SK-N-SH treated with all-trans-retinoic acid at 6 μM for 48 hours (cell line): Measurements from ENCODE around the gene MCM9.
A peak's percentile ranks its signal among the peaks of the same experiment; 100 is the strongest.

ENCODE experiments used
- ATAC-seq: fragments of 200-7000 bp; cut with Tn5 transposase; 3 replicates; pipeline ENCODE4 v1.9.1; 2020; ENCODE audit warnings: mild to moderate bottlenecking, moderate library complexity
- ARNTL ChIP-seq: fragments of 450-650 bp; formaldehyde crosslinking; IDR thresholded peaks from 2 replicates; pipeline ENCODE4 v1.5.0; 2020; ENCODE audit warnings: low read depth, mild to moderate bottlenecking, moderate library complexity, borderline replicate concordance
- BACH2 ChIP-seq: fragments of 250-450 bp; sonication (Bioruptor Pico); IDR thresholded peaks from 2 replicates; pipeline ENCODE4 v1.9.0; 2021; ENCODE audit warnings: mild to moderate bottlenecking, borderline replicate concordance
- CREB5 ChIP-seq: fragments of 250-450 bp; sonication (Bioruptor Pico); IDR thresholded peaks from 2 replicates; pipeline ENCODE4 v1.5.1; 2020; ENCODE audit warnings: low read depth, mild to moderate bottlenecking, moderate library complexity
- CSDC2 ChIP-seq: fragments of 250-450 bp; sonication (Bioruptor Pico); IDR thresholded peaks from 2 replicates; pipeline ENCODE4 v1.5.0; 2020; ENCODE audit warnings: mild to moderate bottlenecking, moderate library complexity
- CSRNP3 ChIP-seq: fragments of 250-450 bp; sonication (Bioruptor Pico); IDR thresholded peaks from 2 replicates; pipeline ENCODE4 v1.5.1; 2021; ENCODE audit warnings: mild to moderate bottlenecking, moderate library complexity
- ESRRG ChIP-seq: fragments of 250-450 bp; sonication (Bioruptor Pico); IDR thresholded peaks from 2 replicates; pipeline ENCODE4 v1.6.1; 2021; ENCODE audit warnings: mild to moderate bottlenecking
- GLIS3 ChIP-seq: fragments of 250-450 bp; sonication (Bioruptor Pico); IDR thresholded peaks from 2 replicates; pipeline ENCODE4 v1.5.0; 2020; ENCODE audit warnings: mild to moderate bottlenecking, moderate library complexity
- ISL1 ChIP-seq: fragments of 250-450 bp; sonication (Bioruptor Pico); IDR thresholded peaks from 2 replicates; pipeline ENCODE4 v2.1.2; 2022; ENCODE audit warnings: mild to moderate bottlenecking, moderate library complexity
- OSR1 ChIP-seq: fragments of 250-450 bp; sonication (Bioruptor Pico); IDR thresholded peaks from 2 replicates; pipeline ENCODE4 v1.8.0; 2022; ENCODE audit warnings: moderate library complexity, mild to moderate bottlenecking, inconsistent platforms
- PATZ1 ChIP-seq: fragments of 250-450 bp; sonication (Bioruptor Pico); IDR thresholded peaks from 2 replicates; pipeline ENCODE4 v1.8.0; 2020; ENCODE audit warnings: mild to moderate bottlenecking, moderate library complexity, borderline replicate concordance
- POU6F1 ChIP-seq: fragments of 250-450 bp; sonication (Bioruptor Pico); IDR thresholded peaks from 2 replicates; pipeline ENCODE4 v1.8.0; 2021; ENCODE audit warnings: low read depth, mild to moderate bottlenecking, moderate library complexity, borderline replicate concordance
- PPARA ChIP-seq: fragments of 250-450 bp; sonication (Bioruptor Pico); IDR thresholded peaks from 2 replicates; pipeline ENCODE4 v1.5.0; 2020; ENCODE audit warnings: mild to moderate bottlenecking, borderline replicate concordance
- RARB ChIP-seq: fragments of 250-450 bp; sonication (Bioruptor Pico); IDR thresholded peaks from 2 replicates; pipeline ENCODE4 v1.8.0; 2021; ENCODE audit warnings: mild to moderate bottlenecking, moderate library complexity
- SNAI2 ChIP-seq: fragments of 250-450 bp; sonication (Bioruptor Pico); IDR thresholded peaks from 2 replicates; pipeline ENCODE4 v1.5.0; 2020; ENCODE audit warnings: mild to moderate bottlenecking, moderate library complexity
- TCF4 ChIP-seq: fragments of 250-450 bp; sonication (Bioruptor Pico); IDR thresholded peaks from 2 replicates; pipeline ENCODE4 v1.8.0; 2021; ENCODE audit warnings: mild to moderate bottlenecking, moderate library complexity, borderline replicate concordance
- TOX ChIP-seq: fragments of 250-450 bp; sonication (Bioruptor Pico); IDR thresholded peaks from 2 replicates; pipeline ENCODE4 v1.8.0; 2021; ENCODE audit warnings: mild to moderate bottlenecking, moderate library complexity, borderline replicate concordance
- TSHZ2 ChIP-seq: fragments of 250-450 bp; sonication (Bioruptor Pico); IDR thresholded peaks from 2 replicates; pipeline ENCODE4 v1.5.0; 2020; ENCODE audit warnings: mild to moderate bottlenecking, moderate library complexity
- ZC3H10 ChIP-seq: fragments of 250-450 bp; sonication (Bioruptor Pico); IDR thresholded peaks from 2 replicates; pipeline ENCODE4 v1.5.1; 2021; ENCODE audit warnings: mild to moderate bottlenecking, moderate library complexity
- ZFP30 ChIP-seq: fragments of 450-650 bp; formaldehyde crosslinking; IDR thresholded peaks from 2 replicates; pipeline ENCODE4 v1.5.0; 2022; ENCODE audit warnings: mild to moderate bottlenecking, moderate library complexity
- ZNF565 ChIP-seq: fragments of 450-650 bp; formaldehyde crosslinking; conservative IDR thresholded peaks from 2 replicates; pipeline ENCODE4 v1.5.0; 2020; ENCODE audit warnings: low read depth, mild to moderate bottlenecking, moderate library complexity
- ZNF70 ChIP-seq: fragments of 450-650 bp; formaldehyde crosslinking; IDR thresholded peaks from 2 replicates; pipeline ENCODE4 v1.5.0; 2020; ENCODE audit warnings: mild to moderate bottlenecking, moderate library complexity
- ZNF8 ChIP-seq: fragments of 450-650 bp; formaldehyde crosslinking; IDR thresholded peaks from 2 replicates; pipeline ENCODE4 v1.5.0; 2020; ENCODE audit warnings: mild to moderate bottlenecking, moderate library complexity

Gene MCM9

GRCh38 chr6:118776607-118777549, 158.1 kb downstream of the MCM9 start:
- ATAC-seq: peak; percentile 98
- TF ChIP-seq PATZ1 (CRISPR knock-in tag): no peak
- TF ChIP-seq RARB: no peak

GRCh38 chr6:118775381-118775780, 159.6 kb downstream of the MCM9 start:
- TF ChIP-seq ZFP30 (CRISPR knock-in tag) (no peak), ISL1 (CRISPR knock-in tag) (no peak), PPARA (no peak), PATZ1 (CRISPR knock-in tag) (no peak), CREB5 (no peak), BACH2 (CRISPR knock-in tag) (no peak), ESRRG (no peak), RARB (no peak), TSHZ2 (CRISPR knock-in tag) (no peak), ARNTL (CRISPR knock-in tag) (no peak), OSR1 (CRISPR knock-in tag) (no peak), CSDC2 (CRISPR knock-in tag) (no peak), GLIS3 (CRISPR knock-in tag) (no peak), ZC3H10 (CRISPR knock-in tag) (no peak), TCF4 (CRISPR knock-in tag) (no peak), CSRNP3 (no peak), SNAI2 (CRISPR knock-in tag) (no peak), ZNF8 (CRISPR knock-in tag) (no peak), ZNF565 (CRISPR knock-in tag) (no peak)
- no peak for ATAC-seq

- no peak for ATAC-seq
- no peak for TF ChIP-seq ESRRG
- TF ChIP-seq SNAI2 (CRISPR knock-in tag): no peak
- no peak for TF ChIP-seq ISL1 (CRISPR knock-in tag)
- no peak for TF ChIP-seq CSDC2 (CRISPR knock-in tag)
- no peak for TF ChIP-seq TOX
- no peak for TF ChIP-seq CREB5
- TF ChIP-seq ZNF565 (CRISPR knock-in tag): no peak
- TF ChIP-seq PPARA: no peak
- TF ChIP-seq ARNTL (CRISPR knock-in tag): no peak
- no peak for TF ChIP-seq BACH2 (CRISPR knock-in tag)
- no peak for TF ChIP-seq ZNF8 (CRISPR knock-in tag)
- TF ChIP-seq TCF4 (CRISPR knock-in tag): no peak
- no peak for TF ChIP-seq POU6F1 (CRISPR knock-in tag)
- TF ChIP-seq GLIS3 (CRISPR knock-in tag): no peak
- TF ChIP-seq ZNF70 (CRISPR knock-in tag): no peak
- TF ChIP-seq ZC3H10 (CRISPR knock-in tag): no peak
Measured at GRCh38 chr6:118774581-118774980, 160.4 kb downstream of the MCM9 start.
